ENCODE results near the gene ATG13.

- no peak for TF ChIP-seq EZH2 (IDR thresholded peaks at IDR 0.05; ENCODE audit: low read depth, low read length, severe bottlenecking)
- TF ChIP-seq MAFK (IDR thresholded peaks at IDR 0.05; ENCODE audit: low read depth, low read length) = no peak
- TF ChIP-seq CTCF (IDR thresholded peaks at IDR 0.05; ENCODE audit: control extremely low read depth in 1 of 3, insufficient read depth in 1 of 3, low read depth in 1 of 3, low read length in 3 of 3) = no peak
- TF ChIP-seq POLR2AphosphoS5 (IDR thresholded peaks at IDR 0.05; ENCODE audit: low read depth, low read length) = no peak
- TF ChIP-seq YY1 (IDR thresholded peaks at IDR 0.05; ENCODE audit: low read depth, low read length) = no peak
- no peak for TF ChIP-seq EP300 (IDR thresholded peaks at IDR 0.05; ENCODE audit: borderline replicate concordance in 1 of 2, low read depth in 2 of 2, low read length in 2 of 2)
- TF ChIP-seq TBP (IDR thresholded peaks at IDR 0.05; ENCODE audit: low read depth, low read length) = no peak
- no peak for TF ChIP-seq CBX5 (IDR thresholded peaks at IDR 0.05; ENCODE audit: low read depth, low read length)
- no peak for TF ChIP-seq RXRA (IDR thresholded peaks at IDR 0.05; ENCODE audit: insufficient read depth, low read depth, low read length)
- no peak for TF ChIP-seq NRF1 (IDR thresholded peaks at IDR 0.05; ENCODE audit: low read depth, low read length)
These were observed 16.2 kb downstream of the ATG13 start for GRCh38 chr11:46633291-46634217.

Data from H1 (cell line).